Stimulated activated CD4-positive, alpha-beta T cell treated with anti-CD3 and anti-CD28 coated beads, Interleukin-15, amount 100 ng/mL, for 1 hour (primary cell): Measurements from ENCODE around the gene FLVCR2.

Experiments
- DNase-seq, 2 donors: peaks; one replicate each; pipeline ENCODE4 v3.0.0-alpha.2; 2020; ENCODE audit warnings: low read depth in 1 of 2, low spot score in 1 of 2

Gene FLVCR2

DNA sequence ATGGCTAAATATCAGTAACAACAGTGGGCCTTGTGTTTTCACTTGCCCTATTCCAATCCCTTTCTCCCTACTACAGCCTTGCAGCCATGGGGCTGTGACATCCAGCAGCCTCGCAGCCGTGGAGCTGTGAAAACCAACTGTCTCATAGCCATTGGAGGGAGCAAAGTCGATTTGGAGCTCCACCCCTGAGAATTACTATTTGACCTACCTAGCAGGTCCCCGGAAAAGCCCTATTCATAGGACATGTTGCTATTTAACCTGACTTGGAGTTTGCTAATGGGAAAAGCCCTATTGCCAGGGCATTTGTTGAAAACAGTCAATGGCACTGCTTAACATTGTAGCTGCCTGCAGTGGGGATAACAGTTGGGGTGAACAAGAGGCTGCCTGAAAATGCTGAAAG lies 49.0 kb downstream of the FLVCR2 start:
- no peak for DNase-seq

DNA sequence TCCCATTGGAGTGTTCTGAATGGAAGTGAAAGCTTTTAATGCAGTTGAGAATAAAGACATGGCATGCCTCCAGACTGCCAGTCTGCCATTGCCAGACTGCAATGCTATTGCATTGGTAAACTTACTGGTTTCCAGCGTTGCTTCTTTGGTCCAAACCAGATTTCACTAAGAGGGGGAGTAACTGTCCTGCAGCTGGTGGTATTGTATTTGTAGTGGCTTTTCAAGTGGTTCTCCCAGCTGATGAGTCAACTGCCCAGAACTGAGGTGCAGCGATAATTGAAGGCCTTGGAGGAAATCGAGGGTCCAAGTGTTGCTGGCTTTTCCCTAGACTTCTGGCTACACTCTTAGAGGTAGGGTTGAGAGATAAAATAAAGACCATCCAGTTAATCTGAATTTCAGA lies 50.4 kb downstream of the FLVCR2 start:
- no peak for DNase-seq

DNA sequence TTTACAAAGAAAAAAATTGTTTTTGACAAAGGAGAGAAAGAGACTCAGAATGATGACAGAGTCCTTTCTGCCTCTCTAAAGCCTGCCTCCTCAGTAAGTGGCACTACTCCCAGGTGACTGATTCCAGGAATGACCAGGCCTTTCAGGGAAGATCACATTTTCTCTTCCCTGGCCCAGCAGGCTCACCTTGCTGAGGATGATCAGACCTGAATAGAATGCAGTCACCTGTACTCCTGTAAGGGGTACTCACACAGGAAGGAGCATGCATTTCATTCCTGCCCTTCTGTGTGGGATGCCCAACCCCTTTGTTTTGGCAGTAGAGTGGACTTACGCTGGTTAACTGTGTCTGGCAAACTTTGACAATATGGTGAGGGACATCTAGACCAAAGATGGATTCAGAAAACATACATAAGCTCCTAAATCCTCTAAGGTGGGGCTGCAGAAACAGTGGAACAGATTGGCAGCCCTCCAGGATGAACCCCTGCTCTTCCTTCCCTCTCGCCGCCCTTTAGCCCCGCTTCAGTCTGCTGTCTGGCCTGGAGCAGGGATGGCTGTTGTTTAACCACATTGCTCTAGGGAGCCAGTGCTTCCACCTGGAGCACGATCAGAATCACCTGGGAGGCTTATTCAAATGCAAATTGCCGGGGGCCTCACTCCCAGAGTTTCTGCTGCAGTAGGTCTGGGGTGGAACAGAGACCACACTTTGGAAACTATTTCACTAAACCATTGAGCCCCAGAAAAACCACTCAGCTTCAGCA lies 52.5 kb downstream of the FLVCR2 start:
- DNase-seq = no peak

DNA sequence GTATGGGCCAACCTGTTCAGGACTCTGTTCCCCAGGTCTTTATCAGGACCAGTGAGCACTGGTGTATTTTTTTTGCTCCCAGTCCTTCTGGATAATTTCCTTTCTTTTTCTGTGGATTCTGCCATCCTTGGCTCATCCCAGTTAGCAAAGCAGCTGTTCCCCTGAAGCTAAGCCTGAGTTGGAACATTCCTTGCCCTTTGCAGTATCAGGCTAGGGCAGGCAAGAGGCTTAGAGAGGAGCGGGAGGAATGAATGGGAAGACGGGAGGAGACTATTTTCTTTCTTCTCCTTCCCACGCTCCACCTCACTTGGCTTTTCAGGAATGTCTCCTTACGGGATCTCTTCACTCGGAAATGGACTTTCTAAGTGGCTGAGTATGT lies 53.0 kb downstream of the FLVCR2 start:
- no peak for DNase-seq

- DNase-seq = no peak
Observed at GRCh38 chr14:75634848-75635247, 56.4 kb downstream of the FLVCR2 start.

DNA sequence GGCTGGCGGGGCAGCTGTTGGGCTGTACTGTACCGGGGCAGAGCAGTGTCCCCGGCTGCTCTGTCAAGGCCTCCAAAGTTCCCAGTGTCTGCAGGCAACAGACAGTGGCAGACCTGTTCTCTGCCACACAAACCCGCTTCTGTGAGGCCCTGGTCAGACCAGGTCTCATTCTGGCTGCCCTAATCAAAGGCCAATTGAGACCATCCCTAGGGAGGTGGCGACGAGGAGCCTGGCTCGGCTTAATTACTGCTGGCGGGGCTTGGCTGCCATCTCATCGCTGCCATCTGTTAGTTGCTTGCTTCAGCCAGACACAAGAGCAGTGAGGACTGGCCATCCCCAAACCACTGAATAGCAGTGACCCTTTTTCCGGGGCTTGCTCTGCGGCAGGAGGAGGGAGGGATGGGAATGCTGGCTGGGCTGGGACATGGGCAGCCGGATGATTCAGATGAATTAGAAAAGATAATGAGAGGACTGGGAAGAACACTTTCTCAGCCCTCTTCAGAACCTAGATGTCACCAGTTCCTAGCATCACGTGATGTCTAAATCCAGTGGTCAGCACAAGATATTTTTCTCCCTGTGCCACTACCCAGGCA lies 57.8 kb downstream of the FLVCR2 start:
- DNase-seq = no peak

DNA sequence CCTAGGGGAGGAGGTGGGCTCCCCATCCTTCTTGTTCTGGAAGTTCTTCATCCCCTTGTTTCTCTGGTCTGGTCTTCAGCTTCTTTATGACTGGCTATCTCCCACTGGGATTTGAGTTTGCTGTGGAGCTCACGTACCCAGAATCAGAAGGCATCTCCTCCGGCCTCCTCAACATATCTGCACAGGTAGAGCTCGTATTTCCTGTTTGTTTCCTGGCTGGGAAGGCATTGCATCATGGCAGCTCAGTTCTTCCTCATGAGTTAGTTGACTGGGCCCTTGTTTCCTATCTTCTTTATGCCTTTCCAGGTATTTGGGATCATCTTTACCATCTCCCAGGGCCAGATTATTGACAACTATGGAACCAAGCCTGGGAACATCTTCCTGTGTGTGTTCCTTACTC lies 62.5 kb downstream of the FLVCR2 start:
- DNase-seq = no peak

- DNase-seq = no peak
Observed at GRCh38 chr14:75643985-75644384, 65.6 kb downstream of the FLVCR2 start.

- DNase-seq = no peak
Observed at GRCh38 chr14:75645056-75645455, 66.6 kb downstream of the FLVCR2 start.

DNA sequence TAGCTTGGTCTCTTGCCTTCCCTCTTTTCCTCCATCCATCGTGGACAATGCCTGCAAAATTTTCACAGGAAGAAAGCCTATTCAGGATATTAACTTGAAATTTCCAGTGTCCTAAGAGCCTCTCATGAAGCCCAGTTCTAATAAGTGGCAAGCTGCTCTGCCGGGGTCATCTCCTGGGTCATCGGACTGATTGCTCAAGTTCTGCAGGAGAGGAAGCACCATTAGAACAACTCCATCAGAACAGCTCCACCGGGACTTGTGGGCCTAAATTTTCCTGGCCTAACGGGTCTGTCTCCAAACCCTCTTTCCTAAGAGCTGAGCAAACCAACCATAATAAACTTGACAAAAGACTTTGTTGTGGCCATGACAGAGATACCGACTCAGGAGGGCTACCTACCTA lies 68.3 kb downstream of the FLVCR2 start:
- no peak for DNase-seq

GRCh38 chr14:75647640-75648039 lies 69.2 kb downstream of the FLVCR2 start:
- no peak for DNase-seq

GRCh38 chr14:75648066-75648838 lies 69.8 kb downstream of the FLVCR2 start:
- DNase-seq = no peak

DNA sequence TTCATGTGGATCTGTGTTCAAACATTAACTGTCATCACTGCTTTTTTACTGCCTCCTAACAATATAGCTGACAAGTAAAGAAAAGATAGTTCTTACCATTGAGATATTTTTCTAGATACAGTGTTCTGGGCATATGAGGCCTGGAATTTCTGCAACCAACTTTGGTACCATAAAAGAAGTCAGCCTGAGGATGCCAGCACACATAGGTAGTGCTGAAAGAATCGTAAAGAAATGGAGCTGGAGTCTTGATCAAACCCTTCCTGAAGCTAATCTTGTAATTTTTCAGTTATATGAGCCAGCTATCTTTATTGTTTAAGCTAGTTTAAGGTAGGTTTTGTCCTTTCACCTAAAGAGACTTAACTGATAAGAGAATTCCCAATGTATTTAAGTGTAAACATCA lies 70.9 kb downstream of the FLVCR2 start:
- DNase-seq = no peak

DNA sequence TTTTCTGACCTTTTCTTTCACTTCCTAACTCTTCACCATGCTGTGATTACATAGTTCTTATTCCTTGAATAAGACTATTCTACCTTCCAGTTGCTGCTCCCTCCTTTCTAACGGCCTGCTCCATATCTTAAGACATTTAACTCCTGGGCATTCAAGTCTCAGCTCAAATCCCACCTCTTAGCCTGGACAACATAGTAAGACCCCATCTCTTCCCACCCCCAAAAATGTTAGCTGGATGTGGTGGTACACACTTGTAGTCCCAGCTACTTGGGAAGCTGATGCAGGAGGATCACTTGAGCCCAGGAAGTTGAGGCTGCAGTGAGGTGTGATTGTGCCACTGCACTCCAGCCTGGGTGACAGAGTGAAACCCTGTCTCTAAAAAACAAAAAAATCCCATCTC lies 71.4 kb downstream of the FLVCR2 start:
- no peak for DNase-seq

DNA sequence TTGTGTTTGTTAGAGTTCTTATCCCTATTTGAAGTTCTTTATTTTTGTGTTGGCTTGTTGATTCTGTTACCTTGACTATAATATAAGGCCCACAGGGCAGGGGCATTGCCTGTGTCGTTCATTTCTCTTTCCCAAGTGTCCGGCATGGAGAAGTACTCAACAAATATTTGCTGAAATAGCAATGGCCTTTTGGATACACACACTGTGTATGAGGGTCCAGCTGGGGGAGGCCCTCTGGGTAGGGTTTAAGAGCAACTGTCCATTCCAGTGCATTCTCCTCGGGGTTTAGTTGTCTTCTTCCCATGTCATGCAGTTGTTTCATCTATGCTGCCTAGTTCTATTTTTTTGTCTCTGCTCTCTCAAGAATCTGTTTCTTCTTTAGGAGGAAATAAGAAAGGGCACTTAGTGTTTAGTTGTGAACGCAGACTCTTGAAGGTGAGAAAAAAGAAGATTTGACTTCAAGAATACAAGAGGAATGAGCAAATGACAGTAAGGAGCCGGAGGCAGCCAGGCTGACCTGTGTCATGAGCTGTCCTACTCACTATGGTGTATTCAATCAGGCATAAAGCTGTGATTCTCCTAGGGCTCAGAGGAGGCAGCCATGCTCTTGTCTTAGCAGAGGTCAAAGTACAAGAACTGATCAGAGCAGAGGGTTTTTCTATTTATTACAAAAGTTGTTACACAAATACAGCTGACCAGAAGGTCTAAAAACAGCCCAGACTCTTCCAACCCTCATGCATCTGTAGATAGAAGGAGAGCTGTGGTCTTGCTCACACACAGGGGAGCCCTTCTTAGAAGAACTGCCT lies 72.0 kb downstream of the FLVCR2 start:
- no peak for DNase-seq

DNA sequence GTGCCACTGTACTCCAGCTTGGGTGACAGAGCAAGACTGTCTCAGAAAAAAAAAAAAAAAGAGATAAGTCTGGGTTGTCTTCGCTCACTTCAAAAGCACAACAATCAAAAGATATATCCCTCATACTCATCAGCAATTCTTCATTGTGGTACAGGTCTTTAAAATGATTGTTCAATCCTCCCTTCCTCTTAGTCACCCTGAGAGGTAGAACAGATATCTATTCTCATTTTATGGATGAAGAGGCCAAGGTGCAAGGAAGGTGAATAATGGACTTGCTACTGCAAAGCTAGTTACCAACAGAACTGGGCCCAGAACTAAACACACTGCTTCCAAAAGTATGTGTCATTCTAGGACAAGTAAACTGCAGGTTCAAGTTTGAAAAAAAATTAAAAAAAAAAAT lies 75.1 kb downstream of the FLVCR2 start:
- DNase-seq = no peak

GRCh38 chr14:75654127-75654732 lies 75.8 kb downstream of the FLVCR2 start:
- peak; percentile 66 to 72 for DNase-seq

GRCh38 chr14:75655235-75655634 lies 76.8 kb downstream of the FLVCR2 start:
- DNase-seq = no peak

GRCh38 chr14:75657331-75657730 lies 78.9 kb downstream of the FLVCR2 start:
- no peak for DNase-seq

DNA sequence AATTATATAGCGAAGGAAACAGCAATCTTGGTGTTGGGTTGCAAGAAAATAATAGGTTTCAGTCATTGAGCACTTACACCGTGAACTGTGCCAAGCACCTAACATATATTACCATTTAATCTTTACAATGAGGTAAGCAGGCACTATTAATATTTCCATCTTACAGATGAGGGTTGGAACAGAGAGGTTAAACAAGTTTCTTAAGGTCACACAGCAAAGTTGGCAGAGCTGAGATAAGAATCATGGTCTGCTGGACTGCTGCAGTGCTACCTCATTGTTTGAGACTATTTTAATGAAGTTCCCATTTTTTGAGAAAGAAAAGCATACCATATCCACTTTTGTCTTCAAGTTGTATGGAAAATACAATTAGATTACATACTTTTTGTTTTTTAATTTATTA lies 80.5 kb downstream of the FLVCR2 start:
- no peak for DNase-seq

DNA sequence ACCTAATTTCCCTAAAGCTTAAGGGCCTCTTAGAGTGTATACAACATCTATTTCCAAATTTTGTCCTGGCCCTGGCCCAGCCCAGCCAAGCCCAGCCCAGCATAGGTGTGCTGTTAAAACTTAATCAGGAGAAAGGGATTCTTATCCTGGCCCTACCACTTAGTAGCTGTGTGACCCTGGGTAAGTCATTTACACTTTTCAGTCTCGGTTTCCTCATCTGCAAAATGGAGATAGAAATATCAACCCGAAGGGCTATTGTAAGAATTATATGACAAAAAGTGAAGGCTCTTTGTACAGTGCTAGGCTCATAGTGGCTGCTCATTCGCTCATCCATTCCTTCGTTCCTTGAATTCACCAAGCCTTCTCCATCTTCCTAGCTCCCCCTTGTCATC lies 81.8 kb downstream of the FLVCR2 start:
- DNase-seq = no peak
